Measurements from ENCODE around the gene AKAP13. TPM values are rescaled to one million over a fixed set of nuclear protein-coding genes. Genes with fewer than 3 reads are reported as not detected.

Gene AKAP13
- total and polyA plus RNA-seq, 5 experiments from 2014 or later = 113 to 244 (median 131) TPM

DNA sequence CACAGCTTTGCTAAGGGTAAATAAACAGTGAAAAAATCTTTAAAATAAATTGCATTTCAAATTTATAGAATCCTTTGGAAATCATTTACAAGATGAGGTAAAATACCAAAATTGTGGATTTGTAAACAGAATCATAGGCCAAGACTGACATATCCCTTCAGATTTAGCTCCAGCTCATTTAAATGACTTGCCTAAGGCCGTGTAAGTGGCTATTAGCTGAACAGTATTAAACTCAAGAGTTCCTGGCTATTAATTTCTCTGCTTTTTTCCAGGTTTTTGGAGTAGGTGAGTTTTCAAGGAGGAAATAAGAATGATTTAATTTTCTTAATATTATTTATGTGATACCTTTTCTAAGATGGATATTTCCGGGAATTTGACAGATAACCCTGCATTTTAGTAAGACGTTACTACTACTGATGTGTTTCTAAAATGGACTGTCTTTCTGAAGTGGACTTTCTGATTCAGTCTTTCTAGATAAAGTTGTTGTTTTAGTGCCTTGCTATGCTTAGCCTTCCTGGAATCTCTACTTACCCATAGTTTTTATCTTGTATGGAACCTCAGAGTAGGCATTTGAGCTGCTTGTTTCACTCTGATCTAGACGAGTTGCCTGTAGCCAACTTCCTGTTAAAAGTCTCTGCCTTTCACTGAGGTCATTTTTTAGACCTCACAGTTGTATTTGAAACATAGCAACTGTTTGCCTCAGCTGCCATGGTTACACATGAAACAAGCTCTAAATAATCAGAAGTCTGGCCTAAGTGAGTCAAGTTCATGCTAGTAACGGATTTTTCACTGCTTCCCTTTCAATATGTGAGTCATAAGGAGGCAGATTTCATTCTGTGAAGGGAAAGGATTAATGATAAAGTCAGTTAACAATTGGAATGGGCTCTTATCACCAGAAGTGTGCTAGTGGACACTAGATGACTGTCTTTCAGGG lies 287.4 kb downstream of the AKAP13 start:
- H3K27me3 Mint-ChIP-seq = no peaks in the 10 kb centered on the region
- peaks cover 0 to 4% (median 0%) of the 10 kb centered on the region in 9 donors for H3K9me3 Mint-ChIP-seq
- DNase-seq = peak in 9 of 10 donors; percentile 27 to 81 (median 69)
- H3K4me3 Mint-ChIP-seq = peak overlapping the region in 7 of 10 donors; percentile 5 to 65 (median 45)
- peaks cover 14 to 26% (median 24%) of the 10 kb centered on the region in 4 donors for H3K4me1 Mint-ChIP-seq
- POLR2A ChIA-PET = interaction anchor here (0.6 to 2.3 kb wide), 2 partner anchors 23 to 952 kb away, joined by 3 to 8 read pairs; partner anchors contain the start of gene SEC11A
- peak overlapping the region; percentile 90 to 99 (median 96) for H3K27ac Mint-ChIP-seq
- H3K36me3 Mint-ChIP-seq = peaks cover 8 to 86% (median 48%) of the 10 kb centered on the region in 3 donors
- peak; percentile 94 to 95 for ATAC-seq

DNA sequence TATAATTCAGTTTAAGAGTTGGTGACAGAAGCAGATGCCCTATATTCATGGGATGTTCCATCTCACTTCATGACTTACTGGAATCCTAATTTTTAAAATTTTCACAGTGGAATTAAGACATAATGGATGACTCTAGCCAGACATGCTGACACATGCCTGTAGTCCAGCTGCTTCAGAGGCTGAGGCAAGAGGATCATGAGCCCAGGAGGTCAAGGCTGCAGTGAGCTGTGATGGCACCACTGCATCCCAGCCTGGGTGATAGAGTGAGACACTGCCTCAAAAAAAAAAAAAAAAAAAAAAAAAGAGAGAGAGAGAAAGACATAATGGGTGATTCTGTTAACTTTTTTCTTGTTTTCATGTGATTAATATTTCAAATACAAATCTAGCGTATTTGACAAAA lies 290.8 kb downstream of the AKAP13 start:
- POLR2A ChIA-PET = no interaction called here
- ATAC-seq = no peak
- H3K4me3 Mint-ChIP-seq = no peak overlapping the region
- no peaks in the 10 kb centered on the region for H3K9me3 Mint-ChIP-seq
- H3K4me1 Mint-ChIP-seq = peaks cover 14 to 29% (median 24%) of the 10 kb centered on the region in 4 donors
- no peak for DNase-seq
- H3K27ac Mint-ChIP-seq = peak overlapping the region in 8 of 10 donors; percentile 18 to 82 (median 56)
- no peaks in the 10 kb centered on the region for H3K27me3 Mint-ChIP-seq
- peaks cover 5 to 79% (median 21%) of the 10 kb centered on the region in 3 donors for H3K36me3 Mint-ChIP-seq

DNA sequence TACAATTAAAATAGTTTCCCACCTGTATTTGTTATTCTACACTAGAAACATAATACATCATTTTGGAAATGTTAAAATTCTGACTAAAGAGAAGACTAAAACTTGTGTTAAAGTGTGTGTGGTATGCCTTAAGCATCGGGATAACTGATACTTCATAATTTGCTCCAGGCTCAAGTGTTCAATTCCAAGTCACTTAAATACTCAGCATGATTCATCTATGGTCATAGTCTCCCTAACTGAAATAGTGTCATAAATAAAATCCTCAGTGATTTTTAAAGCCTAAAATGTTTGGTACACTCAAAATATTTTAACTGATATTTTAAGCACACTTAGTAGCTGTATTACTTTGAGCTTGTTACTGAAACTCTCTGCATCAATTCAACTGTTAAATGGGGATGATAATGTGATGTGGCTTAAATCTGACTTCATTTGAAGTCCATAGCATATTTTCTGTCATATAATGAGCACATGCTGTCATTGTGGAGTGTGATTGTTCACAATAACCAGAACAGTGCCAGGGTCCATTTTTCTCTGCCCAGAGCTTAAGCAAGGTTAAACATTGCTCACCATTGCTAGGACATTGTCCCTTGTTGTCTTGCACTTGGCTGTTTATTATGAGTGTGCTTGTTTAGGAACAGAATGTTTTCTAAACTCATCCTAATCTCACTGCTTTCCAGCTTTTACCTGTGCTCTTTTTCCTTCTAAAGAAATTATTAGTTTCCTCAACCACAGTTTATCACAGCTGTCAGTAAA lies 292.1 kb downstream of the AKAP13 start:
- Mint-ChIP-seq H3K36me3 (peaks cover 5 to 80% (median 24%) of the 10 kb centered on the region in 3 donors), H3K27ac (peak overlapping the region in 7 of 10 donors; percentile 3 to 67 (median 58)), H3K9me3 (no peaks in the 10 kb centered on the region), H3K4me1 (peaks cover 6 to 18% (median 12%) of the 10 kb centered on the region in 4 donors), H3K27me3 (no peaks in the 10 kb centered on the region), H3K4me3 (no peak overlapping the region)
- POLR2A ChIA-PET = no interaction called here
- ATAC-seq (no peak), DNase-seq (no peak)

DNA sequence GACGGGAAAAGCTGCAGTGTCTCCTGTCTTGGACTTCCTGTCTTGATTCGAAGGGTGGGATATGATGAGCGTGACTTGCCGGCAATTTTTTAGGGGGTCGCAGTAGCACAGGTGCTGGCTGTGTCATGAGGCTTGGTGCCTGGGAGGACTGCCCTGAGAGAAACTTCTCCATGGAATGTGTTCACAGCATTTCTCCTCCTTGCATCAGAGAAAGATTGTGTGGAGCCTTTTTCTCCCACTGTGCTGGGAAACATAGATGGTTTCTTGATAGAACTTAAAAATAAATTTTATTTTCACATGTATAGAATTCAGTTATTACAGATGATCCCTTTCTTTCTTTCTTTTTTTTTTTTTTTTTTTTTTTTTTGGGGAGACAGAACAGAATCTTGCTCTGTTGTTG lies 292.9 kb downstream of the AKAP13 start:
- ATAC-seq = no peak
- DNase-seq = no peak
- Mint-ChIP-seq H3K4me1 (peaks cover under 1 to 11% (median 4%) of the 10 kb centered on the region in 4 donors), H3K27ac (peak overlapping the region in 5 of 10 donors; percentile 9 to 81 (median 29)), H3K9me3 (no peaks in the 10 kb centered on the region), H3K27me3 (no peaks in the 10 kb centered on the region), H3K36me3 (peaks cover 5 to 80% (median 23%) of the 10 kb centered on the region in 3 donors), H3K4me3 (no peak overlapping the region)
- POLR2A ChIA-PET = no interaction called here

DNA sequence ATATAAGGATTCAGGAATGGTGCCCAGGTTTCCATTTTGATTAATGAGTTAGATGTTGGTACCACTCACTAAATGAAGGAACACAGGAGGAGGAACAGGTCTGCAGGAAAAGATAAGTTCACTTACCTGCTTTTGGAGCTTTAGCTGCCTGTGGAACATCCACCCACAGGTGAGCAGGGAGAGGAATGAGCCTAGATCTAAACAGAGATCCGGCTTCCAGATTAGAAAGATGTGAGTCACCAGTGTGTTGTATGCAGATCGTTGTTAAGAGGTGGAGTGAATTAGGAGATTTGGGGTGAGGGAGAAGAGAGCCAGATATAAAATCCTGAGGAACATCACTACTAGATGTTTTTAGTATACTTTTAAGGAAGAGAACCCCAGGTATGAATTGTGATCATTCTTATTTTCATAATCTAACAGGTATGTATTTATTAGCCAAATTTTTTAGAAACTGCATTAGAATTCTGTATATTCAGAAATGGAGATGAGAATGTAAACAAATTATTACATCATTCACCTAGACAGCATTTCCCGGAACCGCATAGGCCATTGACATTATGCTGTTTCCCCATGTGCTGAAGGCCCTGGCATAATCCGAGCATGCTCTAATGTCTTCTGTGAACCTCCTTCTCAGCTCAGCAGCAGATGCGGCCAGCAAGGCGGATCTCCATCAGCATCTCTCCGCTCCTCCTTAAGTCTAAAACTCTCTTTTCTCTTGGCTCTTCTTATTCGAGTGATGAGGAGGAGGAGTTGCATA lies 296.1 kb downstream of the AKAP13 start:
- Mint-ChIP-seq H3K9me3 (no peaks in the 10 kb centered on the region), H3K27ac (peak overlapping the region in 8 of 10 donors; percentile 15 to 78 (median 54)), H3K27me3 (no peaks in the 10 kb centered on the region), H3K36me3 (peaks cover 5 to 68% (median 10%) of the 10 kb centered on the region in 3 donors), H3K4me1 (peaks cover 0 to 6% (median 0%) of the 10 kb centered on the region in 4 donors), H3K4me3 (no peak overlapping the region)
- ATAC-seq (no peak), DNase-seq (no peak)
- POLR2A ChIA-PET = no interaction called here

DNA sequence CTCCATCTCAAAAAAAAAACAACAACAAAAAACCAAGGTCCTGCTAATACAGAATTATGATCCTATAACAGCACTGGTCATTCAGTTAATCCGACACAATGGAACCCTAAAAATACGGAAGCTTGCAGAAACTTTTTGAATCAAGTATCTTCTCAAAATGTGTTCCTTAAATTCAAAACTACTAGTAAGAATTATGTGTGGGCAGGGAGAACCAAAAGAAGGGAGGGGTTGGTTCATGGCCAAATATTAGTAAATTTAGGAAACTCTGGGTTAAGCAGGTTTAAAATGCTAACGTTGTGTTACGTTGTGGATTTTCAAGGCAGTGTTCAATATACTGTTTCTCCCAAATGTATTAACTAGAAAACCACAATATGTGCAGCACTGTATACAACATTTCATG lies 298.8 kb downstream of the AKAP13 start:
- POLR2A ChIA-PET = no interaction called here
- no peak for DNase-seq
- no peak for ATAC-seq
- Mint-ChIP-seq H3K4me1 (no peaks in the 10 kb centered on the region), H3K27me3 (no peaks in the 10 kb centered on the region), H3K9me3 (no peaks in the 10 kb centered on the region), H3K27ac (peak overlapping the region in 2 of 10 donors; percentile 17 to 19), H3K4me3 (no peak overlapping the region), H3K36me3 (peaks cover 5 to 68% (median 17%) of the 10 kb centered on the region in 3 donors)

DNA sequence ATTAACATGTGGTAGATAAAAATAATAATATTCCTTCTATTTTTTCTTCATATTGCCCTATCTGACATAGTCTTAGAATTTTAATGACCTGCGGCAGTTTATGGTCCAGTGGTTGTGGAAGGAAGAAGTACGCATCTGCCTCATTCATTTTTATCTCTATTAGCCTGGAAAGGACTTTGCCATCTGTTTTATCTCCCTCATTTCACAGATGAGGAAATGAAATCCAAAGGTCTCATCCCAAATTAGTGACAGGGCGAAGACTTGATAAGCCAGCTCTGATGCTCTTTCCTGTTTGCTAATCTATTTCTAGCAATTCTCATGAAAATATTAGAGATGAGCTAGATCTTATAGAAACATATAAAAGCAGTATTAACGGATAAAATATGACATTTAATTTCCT lies 301.0 kb downstream of the AKAP13 start:
- no peaks in the 10 kb centered on the region for H3K27me3 Mint-ChIP-seq
- peak overlapping the region in 2 of 10 donors; percentile 60 to 69 for H3K27ac Mint-ChIP-seq
- H3K4me3 Mint-ChIP-seq = no peak overlapping the region
- POLR2A ChIA-PET = no interaction called here
- peaks cover 4% of the 10 kb centered on the region in 4 donors for H3K4me1 Mint-ChIP-seq
- no peak for ATAC-seq
- DNase-seq = no peak
- peaks cover 6 to 71% (median 18%) of the 10 kb centered on the region in 3 donors for H3K36me3 Mint-ChIP-seq
- no peaks in the 10 kb centered on the region for H3K9me3 Mint-ChIP-seq

DNA sequence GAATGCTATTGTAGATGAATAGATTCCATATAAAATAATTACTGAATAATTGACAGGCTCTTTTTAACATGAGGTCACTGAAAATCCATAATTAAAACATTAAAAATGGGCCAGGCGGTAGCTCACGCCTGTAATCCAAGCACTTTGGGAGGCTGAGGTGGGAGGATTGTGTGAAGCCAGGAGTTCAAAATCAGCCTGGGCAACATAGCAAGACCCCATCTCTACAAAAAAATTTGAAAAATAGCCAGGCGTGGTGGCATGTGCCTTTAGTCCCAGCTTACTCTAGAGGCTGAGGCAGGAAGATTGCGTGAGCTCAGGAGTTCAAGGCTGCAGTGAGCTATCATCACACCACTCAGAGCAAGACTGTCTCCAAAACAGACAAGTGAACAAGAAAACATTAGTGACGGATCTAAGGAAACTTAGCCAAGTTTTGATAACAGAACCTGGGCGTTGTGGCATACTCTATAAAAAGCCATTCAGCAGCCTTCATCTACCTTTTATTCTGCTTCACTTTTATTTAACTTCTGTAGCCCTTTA lies 303.8 kb downstream of the AKAP13 start:
- Mint-ChIP-seq H3K4me3 (no peak overlapping the region), H3K4me1 (peaks cover 11 to 31% (median 29%) of the 10 kb centered on the region in 4 donors), H3K36me3 (peaks cover 6 to 52% (median 13%) of the 10 kb centered on the region in 3 donors), H3K9me3 (no peaks in the 10 kb centered on the region), H3K27ac (peak overlapping the region in 8 of 10 donors; percentile 20 to 98 (median 62)), H3K27me3 (no peaks in the 10 kb centered on the region)
- no peak for ATAC-seq
- POLR2A ChIA-PET = no interaction called here
- DNase-seq = no peak

DNA sequence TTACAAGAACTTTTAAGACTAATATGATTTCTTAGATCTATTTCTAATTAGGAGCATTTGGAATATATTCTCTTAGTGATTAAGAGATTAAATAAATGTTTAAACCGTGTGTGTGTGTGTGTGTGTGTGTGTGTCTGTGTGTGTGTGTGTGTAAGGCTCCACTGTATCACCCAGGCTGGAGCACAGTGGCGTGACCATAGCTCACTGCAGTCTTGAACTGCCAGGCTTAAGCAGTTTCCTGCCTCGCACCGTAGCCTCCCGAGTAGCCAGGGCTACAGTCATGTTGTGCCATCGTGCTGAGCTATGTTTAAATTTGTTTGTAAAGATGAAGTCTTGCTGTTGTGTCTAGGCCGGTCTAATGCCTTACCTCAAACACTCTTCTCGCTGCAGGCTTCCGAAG lies 305.0 kb downstream of the AKAP13 start:
- ATAC-seq (no peak), DNase-seq (no peak)
- H3K4me3 Mint-ChIP-seq = no peak overlapping the region
- peaks cover 15 to 40% (median 36%) of the 10 kb centered on the region in 4 donors for H3K4me1 Mint-ChIP-seq
- H3K27ac Mint-ChIP-seq = peak overlapping the region in 8 of 10 donors; percentile 45 to 98 (median 70)
- POLR2A ChIA-PET = no interaction called here
- peaks cover 9 to 47% (median 15%) of the 10 kb centered on the region in 3 donors for H3K36me3 Mint-ChIP-seq
- no peaks in the 10 kb centered on the region for H3K9me3 Mint-ChIP-seq
- H3K27me3 Mint-ChIP-seq = no peaks in the 10 kb centered on the region

DNA sequence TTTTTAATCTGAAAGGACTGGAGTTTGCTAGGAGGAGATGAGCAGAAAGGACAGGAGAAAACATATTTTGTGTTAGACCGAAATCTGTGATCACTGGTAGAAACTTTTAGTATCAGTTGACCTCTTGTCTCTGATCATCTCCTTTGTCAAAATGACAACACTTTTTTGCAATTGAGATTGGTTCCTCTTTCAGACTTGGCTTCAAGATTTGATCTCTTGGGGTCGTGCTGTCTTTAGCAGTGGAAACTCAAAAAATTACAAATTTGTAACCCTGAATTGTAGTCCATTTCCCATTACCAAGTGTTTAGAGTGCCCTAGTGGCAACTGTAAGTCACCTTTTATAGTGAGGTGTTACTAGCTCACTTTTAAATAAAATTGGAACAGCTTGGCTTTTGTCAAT lies 306.9 kb downstream of the AKAP13 start:
- ATAC-seq (no peak), DNase-seq (no peak)
- Mint-ChIP-seq H3K27ac (peak overlapping the region; percentile 73 to 98 (median 90)), H3K36me3 (peaks cover 9 to 41% (median 15%) of the 10 kb centered on the region in 3 donors), H3K9me3 (no peaks in the 10 kb centered on the region), H3K27me3 (no peaks in the 10 kb centered on the region), H3K4me3 (peak overlapping the region in 6 of 10 donors; percentile 9 to 76 (median 46)), H3K4me1 (peaks cover 24 to 58% (median 51%) of the 10 kb centered on the region in 4 donors)
- POLR2A ChIA-PET = interaction anchor here (0.6 to 0.7 kb wide), 3 partner anchors 17 to 1045 kb away, joined by 3 to 5 read pairs (median 4); no protein-coding TSS in a partner anchor

DNA sequence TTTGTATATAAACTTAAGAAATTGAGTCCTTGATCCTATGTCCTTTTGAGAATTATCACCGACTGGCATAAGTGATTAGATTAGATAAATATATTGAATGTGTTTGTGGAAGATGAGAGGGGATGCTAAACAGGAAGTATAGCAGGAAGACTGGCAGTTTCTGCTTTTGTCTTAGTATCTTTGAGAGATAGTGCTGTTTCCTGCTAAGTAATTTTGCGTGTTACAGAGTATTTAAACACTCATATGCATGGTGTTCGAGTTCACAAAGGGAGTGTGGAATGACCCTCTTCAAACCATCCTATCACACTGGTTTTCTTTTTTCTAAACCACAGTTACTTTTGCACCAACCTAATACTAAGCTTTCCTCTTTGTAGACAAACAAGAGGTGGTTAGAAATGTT lies 308.3 kb downstream of the AKAP13 start:
- Mint-ChIP-seq H3K9me3 (no peaks in the 10 kb centered on the region), H3K27me3 (no peaks in the 10 kb centered on the region), H3K4me3 (peak overlapping the region; percentile 90 to 100 (median 97)), H3K36me3 (peaks cover 9 to 37% (median 19%) of the 10 kb centered on the region in 3 donors), H3K27ac (peak overlapping the region; percentile 96 to 100 (median 98)), H3K4me1 (peaks cover 30 to 71% (median 65%) of the 10 kb centered on the region in 4 donors)
- POLR2A ChIA-PET = interaction anchor here (5.9 kb wide), 1 partner anchor 15 kb away, joined by 54 read pairs; no protein-coding TSS in a partner anchor
- peak in 1 of 2 donors; percentile 21 for ATAC-seq
- DNase-seq = no peak
